Measurements from ENCODE around the gene PLCB2.

PLCB2 gene

DNA sequence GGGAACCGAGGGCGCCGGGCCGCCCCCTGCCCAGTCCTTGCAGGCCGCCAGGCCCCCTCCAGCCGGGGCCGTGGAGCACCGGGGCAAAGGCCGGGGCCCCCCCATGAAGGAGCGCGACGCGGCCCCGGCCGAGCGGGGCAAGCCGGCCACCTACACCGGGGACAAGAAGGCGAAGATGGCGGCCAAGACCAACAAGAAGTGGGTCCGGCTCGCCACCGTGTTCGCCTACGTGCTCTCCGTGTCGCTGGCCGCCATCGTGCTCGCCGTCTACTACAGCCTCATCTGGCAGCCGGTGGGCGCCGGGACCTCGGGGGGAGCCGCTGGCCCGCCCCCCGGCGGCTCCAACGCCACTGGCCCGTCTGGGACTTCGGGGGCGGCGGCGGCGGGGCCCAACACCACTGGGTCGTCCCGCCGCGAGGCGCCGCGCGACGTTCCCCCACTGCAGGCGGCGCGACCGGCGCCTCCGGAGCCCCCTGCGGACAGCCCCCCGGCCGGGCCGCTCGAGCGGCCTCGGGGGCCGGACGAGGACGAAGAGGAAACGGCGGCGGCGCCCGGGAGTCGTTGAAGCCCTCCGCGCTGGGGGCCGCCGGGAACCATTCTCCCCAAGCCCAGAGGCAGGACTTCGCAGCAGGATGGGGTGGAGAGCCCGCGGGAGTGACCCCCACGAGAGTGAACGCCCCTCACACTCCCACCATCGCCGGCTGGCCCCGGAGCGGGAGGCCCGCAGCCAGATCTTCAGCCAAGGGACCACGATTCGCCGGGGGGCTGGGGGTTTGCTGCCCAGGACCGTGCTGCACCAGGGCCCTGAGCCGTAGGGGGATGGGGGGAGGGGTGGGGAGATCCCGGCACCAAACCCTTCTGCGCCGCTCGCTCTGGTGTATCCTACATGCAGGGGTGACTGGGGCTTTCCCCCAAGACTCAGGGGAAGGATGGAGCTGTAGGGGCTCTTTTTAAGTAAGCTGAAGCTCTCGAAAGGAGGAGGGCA, 16.5 kb upstream of the PLCB2 start:
- peak; percentile 33 for DNase-seq

DNA sequence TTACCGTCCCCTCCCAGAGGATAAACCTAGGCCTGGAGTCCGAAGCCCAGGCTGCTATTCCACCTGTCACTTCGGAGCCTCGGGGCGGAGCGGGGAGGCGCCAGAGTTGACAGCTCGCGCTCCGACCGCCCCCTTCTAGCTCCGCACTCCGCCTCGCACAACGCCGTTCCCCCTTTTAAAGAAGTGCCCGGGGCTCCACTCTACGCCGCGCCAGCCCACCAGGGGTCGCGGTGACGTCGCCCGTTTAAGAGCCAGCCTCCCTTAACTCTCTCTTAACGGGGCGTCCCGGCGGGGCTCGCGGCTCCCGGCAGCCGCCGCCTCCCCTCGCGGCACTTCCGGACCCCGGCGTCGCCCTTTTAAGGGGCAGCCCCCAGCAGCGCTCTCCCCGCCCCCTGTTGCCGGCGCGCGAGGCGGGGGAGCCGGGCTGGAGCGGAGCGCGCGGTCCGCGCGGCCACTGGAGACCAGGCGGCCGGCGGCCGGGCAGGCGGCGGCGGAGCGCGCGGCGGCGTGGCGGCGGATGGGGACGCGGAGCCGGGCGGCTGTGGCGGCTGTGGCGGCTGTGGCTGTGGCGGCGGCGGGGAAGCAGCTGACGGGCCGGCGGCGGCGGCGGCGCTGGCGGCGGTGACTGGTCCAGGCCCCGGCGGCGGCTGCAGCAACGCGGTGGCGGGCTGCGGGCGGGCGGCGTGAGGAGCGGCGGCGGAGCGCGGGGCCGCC, 15.7 kb upstream of the PLCB2 start, which contains the start of gene INAFM2:
Gene INAFM2 (plus strand): TSS at position 454 of the 714 bp plus-strand sequence. CDS start 364 bp downstream, outside the sequence.
- DNase-seq, result peak; percentile 97

DNA sequence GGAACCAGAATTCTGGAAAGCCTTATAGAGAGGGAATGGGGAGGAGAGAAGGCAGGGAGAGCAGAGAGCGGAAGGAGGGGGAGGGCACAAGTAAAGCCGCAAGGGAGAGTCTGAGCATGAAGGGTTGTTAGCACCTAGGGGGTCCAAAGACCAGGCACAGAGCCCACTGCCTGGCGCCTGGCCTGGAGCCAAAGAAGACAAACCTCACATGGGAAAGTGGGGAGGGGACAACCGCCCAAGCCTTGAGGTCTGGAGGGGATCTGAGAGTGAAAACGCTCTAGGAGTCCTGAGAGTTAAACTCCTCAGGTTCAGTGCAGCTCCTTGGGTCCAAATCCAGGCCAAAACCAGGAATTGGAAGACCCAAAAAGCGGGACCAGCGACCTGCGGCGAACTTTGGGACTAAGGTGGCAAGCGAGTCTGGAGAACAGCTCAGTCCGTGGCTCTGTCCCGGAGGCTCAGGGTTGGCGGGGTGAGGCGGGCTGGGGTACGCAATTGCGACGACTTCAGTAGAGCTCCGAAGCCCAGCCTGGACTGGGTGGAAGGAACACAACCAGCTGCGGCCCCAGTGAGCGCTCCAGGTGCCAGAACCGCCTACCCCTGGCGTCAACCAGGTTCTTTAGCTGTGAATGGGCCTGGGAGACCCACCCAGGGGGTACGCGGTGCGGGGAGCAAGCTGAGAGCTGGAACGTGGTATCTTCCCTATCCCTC, 14.9 kb upstream of the PLCB2 start:
- DNase-seq, result peak; percentile 72

DNA sequence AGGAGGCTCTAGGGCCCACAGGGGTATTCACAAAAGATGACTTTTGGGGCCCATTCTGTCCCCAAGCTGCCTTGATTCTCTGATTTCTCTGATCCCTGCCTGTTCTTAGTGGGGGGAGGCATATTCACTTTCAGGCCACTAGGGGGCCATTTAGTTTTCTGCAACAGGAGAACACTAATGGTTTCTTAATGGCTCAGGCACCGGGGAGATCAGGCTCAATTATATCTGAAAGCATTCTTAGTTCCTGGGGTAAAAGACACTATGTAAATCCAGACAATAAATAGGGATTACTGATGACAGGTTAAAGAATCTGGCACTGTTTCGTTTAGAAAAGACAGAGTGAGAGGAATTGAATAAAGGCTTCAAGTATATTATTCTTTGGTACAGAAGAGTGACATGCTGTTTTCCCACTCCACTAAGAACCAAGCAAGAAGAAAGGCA, 13.2 kb upstream of the PLCB2 start:
- DNase-seq, result peak; percentile 69

DNA sequence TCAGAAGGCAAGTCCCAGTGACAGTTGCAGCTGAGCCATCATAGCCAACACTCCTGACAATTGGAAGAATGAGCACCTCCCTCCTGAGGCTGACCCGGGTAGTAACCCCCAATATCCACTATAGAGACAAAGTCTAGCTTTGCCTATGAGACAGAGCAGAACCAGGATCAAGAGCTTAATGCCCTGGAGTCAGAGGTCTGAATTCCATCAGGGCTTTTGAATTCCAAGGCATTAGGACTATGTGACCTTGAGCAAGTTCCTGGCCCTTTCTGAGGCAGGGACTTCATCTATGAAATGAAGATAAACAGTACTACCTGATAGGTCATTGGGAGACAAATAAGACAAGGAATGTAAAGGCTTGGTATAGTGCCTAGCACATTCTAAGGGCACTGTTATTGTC, 12.7 kb upstream of the PLCB2 start:
- no peak for DNase-seq

DNA sequence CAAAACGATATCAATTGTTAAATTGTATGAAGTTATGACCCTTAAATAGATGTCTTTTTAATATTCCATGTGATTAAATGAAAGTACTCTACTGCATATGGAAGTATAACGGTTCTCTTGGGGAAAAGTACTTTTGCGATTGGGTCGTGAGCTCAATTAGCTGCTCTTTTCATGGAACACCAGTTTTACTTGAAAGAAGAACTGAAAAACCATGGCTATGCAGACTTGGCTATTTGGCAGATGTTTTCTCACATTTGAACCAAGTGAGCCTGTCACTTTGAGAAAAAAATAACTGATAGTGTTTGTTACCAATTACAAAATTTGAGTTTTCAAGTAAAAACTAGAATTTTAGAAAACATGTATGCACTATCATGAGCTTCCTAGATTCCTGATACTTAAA, 9.8 kb upstream of the PLCB2 start:
- no peak for DNase-seq

DNA sequence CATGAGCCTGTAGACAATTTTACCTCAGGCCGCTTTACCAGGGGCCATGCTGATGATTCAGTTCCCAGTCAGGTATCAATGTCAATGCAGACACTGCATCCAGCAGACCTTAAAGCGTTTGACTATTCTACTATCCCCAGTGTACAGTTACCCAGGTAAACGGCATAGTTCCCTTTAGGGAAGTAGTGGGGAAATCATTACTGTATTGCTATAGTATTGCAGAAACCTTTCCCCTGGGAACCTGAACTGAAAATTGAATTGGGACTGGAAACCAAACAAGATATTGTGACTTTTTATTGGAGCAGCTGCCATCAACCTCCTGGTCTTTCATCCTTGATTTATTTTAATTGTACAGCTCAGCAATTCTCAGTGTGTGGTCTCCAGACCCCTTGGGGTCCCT, 9.2 kb upstream of the PLCB2 start:
- DNase-seq, result no peak

DNA sequence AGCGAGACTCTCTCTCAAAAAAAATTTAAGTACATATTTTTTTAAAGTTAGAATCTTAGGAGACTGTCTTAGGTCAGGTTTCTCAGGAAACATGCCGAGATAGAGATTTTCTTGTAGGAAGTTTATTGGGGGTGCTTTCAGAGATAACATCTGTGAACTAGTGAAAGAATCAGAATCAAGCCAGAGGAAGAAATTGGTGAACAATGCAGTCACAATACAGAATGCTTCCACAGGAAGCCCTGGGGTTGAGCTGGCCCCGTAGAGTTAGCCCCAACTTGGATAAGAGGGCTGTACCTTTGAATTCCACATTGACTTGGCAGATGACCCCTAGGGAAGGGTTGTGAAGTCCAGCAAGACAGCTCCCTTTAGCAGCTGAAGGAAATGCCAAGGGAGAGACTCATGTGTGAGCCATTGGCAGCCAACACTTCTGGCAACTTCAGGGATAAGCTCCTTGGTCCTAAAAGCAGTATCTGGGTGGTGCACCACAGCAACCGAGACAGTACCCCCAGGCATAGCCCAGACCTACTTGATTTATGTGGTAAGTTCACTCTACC, 7.1 kb upstream of the PLCB2 start:
- peak; percentile 41 for DNase-seq

DNA sequence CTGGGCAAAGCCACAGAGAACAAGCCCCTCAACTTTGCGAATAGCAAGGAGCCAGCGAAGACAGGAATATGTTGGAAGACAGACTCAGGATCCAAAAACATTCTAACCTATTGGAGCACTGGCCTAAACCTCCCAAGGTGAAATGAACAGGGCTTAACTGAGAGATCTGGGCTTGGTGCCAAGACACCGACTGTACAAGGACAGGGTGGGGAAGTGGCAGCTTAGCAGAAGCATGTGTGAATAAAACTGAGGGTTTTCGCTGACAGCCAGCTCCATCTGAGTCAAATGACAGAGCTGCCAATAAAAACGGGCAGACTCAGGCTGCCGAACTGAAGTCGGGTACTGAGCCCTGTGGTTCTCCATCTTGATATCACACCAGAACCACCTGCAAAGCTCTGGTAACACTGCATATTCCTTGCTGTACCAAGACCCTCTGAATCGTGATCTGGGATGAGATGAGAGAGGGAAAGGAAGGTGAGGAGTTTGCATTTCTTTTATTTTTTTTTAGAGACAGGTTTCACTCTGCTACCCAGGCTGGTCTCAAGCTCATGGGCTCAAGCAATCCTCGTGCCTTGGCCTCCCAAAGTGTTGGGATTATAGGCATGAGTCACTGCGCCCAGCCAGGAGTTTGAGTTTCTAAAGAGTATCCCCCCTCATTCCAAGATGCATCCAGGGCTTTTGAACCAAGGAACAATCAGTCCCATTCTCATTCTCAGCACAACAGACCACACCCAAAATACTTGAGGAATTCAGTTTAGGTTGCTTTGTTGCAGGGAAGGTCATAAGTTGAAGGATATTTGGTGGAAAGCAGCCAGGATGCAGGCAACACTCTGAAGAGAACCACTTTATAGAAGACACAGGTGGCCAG, 6.0 kb upstream of the PLCB2 start:
- peak; percentile 56 for DNase-seq

DNA sequence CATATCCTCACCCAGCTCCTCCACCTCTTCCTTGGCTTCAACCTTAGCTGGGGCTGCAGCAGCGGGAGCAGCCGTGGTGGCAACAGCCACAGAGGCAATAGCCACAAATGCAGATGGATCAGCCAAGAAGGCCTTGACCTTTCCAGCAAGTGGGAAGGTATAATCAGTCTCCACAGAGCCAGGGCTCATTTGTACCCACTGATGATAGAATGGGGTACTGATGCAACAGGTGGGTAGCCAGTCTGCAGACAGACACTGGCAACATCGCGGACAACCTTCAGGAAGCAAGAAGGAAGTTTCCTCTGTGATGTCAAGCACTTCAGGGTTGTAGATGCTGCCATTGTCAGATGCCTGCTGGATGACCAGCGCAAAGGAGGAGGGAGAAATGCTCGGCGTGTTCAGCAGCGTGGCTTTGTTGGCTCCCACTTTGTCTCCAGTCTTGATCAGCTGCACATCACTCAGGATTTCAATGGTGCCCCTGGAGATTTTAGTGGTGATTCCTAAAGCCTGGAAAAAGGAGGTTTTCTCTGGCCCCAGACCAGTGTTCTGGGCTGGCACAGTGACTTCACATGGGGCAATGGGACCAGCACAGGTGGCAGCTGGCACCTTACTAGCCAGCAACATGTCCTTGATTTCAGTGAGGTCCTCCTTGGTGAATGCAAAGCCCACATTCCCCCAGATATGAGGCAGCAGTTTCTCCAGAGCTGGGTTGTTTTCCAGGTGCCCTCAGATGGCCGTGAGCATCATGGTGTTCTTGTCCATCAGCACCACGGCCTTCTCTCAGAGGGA, 4.8 kb upstream of the PLCB2 start:
- no peak for DNase-seq

DNA sequence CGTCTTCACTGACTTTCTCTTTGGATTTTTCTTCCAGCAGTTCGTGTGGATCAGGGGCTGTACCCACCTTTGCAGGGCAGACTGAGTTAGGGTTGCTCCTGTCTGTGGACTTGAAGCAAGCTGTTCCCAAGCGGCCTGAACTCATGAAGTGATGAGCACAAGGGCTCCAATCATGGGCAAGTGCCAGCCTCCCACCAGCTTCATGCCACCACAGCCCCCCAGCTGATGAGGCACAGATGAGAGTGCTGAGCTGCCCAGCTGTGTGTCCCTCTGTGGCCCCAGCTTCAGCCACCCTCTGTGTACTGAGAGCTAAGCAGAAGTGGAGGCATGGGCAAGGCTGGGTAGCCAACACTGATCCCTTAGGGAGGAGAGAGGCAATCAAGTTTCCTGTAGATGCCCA, 3.3 kb upstream of the PLCB2 start:
- no peak for DNase-seq

DNA sequence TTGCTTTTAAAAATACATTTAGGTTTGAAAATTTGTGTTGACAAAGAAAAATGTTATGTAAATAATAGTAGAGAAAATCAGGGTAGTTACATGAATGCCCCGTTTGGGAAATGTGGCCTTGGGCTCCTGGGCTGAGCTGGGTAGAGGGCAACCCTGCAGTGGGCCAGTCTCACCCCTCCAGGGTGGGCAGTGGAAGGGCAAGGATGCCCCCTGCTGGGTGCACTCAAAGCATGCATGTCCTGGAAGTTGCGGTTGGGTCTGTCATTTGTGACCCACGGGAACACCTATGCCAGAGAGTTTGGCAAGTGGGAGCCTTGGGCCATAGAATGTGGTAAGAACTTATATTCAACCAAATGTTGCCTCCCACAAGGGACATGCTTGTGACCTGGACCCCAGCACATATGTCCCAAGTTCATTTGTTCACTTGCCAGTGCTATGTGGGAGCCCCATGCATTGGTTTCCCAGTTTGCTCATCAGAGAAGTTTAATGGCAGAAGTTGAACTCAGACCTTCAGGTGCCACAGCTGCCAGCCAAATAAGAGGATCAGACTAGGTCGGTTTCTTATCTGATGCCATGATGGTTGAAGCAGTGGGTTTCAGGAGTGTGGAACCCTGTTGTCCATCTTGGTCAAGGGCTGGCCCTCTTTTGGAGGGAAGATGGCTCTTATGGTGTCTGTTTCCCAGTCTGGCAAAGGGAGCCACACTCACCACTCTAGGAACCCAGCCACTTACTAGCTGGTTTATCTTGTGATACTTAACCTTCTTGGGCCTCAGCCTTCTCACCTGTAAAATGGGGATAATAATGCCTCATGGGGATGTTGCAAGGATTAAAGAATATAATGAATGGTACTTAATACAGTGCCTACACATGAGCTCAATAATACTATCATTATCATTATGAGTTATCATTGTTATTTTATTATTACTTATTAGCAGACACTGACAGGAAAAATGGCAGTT, 2.5 kb upstream of the PLCB2 start:
- peak; percentile 39 for DNase-seq

DNA sequence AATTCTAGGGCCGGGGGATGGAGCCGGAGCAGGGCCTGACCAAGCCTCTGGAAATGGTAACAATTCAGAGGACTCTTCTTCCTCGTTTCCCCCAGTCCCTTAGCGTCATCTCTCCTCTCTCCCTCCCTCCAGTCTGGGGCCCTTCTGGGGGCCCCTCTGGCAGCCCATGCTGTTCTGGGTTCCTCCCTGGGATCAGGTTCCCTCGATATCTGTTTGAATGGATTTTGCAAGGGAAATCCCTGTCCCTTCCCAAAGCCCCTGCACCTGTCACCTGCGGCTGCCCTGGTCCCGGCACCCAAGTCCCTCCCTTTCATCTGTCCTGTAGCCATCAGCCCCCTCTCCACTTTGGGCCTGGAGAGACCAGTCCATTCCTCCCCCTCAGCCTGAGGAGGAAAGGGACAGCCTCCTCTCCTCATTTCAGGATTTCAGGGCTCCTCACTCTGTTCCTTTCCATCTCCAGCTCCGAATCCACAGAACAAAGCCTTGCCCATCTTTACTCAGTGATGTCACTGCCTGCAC, 1.7 kb upstream of the PLCB2 start:
- no peak for DNase-seq

DNA sequence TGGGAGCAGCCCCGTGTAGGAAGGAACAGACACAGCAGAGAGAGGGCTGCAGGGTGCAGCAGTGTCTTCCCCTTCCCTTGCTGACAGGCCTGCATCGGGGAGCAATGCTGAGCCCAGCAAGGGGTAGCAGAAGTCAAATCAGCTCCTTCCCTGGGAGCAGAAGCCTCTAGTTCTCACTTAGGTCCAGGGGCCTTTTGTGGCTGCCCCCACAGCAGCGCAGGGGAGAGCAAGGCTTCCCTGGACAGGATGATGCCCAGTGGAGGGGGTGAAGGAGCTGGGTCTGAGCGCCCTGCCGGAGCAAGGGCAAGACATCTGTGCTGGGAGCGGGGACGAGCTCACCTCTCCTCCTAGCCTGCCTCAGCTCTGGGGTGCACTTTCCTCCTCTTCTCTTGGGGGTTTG, 827 bp downstream of the PLCB2 start:
- no peak for DNase-seq

DNA sequence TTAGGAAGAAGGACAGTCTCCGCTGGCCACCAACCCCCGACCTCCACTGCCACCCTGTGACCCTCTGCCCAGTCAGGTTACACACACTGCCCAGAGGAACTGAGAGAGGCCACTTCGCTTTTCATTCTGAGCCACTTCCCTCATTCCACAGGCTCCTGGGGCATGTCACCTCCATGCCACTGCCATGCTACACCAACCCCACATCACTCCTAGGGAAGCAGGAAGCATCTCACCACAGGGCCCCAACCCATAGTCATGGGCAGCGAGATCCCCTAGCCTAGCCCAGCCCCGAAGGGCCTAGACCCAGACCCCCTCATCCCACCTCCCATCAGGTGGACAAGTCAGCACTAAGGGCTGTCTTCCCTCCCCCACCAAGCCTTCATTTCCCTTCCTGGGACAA, 1.4 kb downstream of the PLCB2 start:
- DNase-seq, result no peak

DNA sequence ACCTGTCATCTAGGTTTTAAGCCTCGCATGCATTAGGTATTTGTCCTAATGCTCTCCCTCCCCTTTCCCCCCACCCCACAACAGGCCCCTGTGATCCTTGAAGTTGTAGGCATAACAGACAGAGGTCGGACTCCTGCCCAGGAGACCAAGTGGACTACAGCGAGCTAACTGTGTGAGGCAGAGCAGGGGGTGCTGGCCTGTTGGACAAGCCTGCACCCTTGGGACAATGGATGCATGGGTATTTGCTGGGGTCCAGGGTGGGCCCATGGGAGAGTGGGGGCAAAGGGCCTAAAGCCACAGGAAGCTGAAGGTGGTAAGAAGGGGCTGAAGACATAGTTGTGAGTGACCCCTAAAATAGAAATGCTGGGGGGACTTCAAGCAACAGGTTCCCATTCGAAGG, 2.5 kb downstream of the PLCB2 start:
- DNase-seq, result no peak

DNA sequence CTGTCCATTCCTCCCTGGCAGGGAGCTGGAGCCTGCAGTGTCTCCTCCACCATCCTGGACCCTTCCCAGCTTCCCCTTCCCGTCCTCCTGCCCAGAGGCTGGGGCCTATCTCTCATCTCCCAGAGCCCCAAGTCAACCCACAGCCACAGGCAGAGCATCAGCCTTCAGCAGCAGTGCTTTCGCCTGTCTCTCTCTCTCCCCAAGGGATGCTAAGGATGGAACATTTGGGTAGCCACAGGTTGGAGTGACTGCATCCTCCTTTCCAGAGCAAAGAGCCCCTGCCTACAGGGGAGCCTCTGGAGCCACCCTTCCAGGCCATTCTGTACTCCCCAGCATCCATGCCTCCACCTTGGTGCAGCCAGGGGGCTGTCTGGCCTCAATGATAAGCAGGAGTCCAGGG, 4.2 kb downstream of the PLCB2 start:
- no peak for DNase-seq

DNA sequence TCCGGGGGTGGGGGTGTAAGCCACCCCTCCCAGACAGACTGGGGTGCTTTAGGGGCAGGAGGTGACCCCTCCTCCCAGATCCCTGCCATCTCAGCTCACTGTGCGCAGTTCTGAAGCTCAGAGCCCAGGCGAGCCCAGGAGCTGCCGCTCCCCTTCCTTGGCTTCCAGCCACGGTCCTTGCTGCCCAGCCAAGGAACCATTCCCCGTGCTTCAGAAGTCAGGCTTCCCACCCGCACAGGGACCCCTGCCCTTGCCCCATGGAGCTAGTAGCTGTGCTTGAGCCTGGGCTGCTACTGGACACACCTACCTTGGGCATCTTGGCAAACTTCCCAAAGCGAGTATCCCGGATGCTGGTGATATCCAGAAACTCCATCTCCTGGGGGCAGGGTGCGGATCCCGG, 4.8 kb downstream of the PLCB2 start:
- no peak for DNase-seq

DNA sequence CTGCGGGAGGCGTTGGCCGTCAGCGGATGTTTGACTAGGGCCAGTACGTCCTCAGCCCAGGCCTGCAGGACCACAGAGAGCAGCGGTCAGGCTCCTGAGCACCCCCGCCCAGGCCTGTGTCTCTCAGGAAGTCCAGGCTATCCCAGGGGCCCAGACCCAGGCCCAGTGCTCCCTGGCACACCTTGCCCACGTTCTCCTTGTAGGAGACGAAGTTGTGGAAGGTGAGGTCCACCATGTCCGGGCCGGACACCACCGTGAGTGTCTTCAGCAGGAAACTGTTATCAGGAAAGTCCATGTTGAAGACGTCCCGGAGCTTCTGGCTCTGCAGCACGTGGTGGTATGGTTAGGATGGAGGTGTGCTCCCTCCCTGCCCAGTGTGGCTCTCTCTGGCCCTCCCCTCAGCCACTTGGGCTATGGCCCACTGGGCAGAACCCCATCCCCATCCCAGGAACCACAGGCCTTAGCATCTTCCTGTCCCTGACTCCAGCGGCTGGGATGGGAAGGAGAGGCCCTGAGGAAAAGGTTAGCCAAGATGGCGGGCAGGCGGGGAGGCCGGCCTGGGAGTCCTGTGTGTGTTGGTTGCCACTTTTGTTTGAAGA, 5.3 kb downstream of the PLCB2 start:
- no peak for DNase-seq

All from fibroblast of skin of right biceps (primary cell).